Activated CD8-positive, alpha-beta memory T cell treated with anti-CD3 and anti-CD28 coated beads, Interleukin-2, amount 50 U/mL, for 1 hour (primary cell): ENCODE data around the gene PROC.
"Not testable (repeated sequence)": the region's sequence is repeated elsewhere in the genome, so short reads cannot be mapped to it uniquely, and the experiment has no call there.

Experiments used
- DNase-seq: peaks from one replicate; pipeline ENCODE4 v3.0.0-alpha.2; 2020; ENCODE audit errors: extremely low read depth

Gene PROC

GRCh38 chr2:127394492-127394891 is 23.7 kb upstream of the PROC start:
- no peak for DNase-seq

- no peak for DNase-seq
These were observed 20.5 kb upstream of the PROC start for GRCh38 chr2:127397568-127398238.

- DNase-seq: no peak
These were observed 20.0 kb upstream of the PROC start for GRCh38 chr2:127398239-127398590.

GRCh38 chr2:127400533-127400896 is 17.7 kb upstream of the PROC start:
- DNase-seq: no peak

DNA sequence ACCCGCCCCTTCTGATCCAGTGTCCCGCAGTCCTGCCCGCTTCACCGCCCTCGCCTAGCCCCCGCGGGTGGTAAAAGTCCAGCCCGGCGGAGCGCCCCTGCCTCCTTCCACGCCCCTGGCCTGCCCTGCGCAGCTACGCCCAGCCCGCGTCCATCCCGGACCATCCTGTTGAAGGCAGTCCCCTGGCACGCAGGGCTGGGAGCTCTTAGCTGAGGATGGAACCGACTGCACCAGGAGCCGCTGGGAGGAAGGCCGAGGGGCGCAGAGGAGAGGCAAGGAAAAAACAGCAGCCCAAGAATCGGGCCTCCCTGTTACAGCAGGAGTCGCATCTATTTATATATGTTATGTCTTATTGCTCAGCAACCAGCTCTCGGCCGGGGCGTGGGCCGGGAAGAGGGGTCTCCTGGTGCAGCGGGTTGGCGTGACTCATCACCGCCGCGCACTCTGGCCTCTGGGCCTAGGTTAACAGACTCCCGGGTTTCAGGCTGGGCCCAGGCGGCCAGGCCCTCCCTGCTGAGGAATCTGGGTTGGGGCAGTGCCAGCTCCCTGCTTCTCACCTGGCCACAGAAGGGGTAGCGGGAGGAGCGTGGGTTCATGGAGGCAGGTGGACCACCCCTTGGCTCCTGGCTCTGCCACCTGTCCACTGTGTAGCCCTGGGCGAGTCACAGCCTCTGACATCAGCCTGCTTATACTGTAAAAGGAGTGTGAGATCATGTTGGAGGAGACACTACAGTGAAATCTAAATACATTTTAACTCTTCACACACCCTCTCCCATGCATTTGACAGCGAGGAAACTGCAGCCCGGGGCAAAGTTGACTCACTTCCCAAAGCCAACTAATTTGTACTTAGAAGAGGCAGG is 17.1 kb upstream of the PROC start:
- no peak for DNase-seq

- DNase-seq: no peak
These were observed 16.2 kb upstream of the PROC start for GRCh38 chr2:127401757-127402695.

- no peak for DNase-seq
These were observed 14.8 kb upstream of the PROC start for GRCh38 chr2:127403460-127403859.

DNA sequence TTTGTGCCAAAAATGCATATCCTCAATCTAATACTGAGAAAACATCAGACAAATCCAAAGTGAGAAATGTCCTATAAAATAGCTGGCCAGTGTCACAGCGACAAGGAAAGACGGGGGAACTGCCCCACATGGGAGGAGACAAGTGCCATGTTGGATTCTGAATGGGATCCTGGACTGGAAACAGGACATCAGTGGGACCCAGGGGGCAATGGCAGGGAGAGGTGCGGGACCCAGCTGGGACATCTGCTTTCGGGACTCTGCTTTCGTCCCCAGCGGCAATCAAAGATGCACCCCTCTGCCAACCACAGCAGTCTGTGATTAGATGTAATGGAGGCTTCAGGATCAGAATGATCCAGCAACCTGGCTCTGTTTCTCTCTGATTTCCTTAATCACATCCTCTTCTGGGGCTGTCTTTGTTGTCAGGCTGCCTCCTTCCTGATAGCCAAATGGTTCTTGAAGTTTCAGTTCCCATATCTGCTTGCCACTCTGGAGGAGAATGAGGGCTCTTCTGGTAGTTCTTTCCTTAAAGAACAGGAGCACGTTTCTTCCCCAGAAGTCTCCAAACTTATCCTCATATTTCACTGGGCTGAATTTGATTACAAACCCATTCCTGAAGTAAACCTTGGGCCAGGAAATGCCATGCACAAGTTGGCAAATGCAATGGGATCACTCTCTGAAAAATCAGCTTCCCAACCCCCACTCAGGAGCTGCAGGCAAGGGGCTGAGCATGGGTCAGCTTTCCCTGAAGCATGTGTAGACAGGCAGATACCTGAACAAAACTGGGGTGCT is 13.6 kb upstream of the PROC start:
- DNase-seq: no peak

DNA sequence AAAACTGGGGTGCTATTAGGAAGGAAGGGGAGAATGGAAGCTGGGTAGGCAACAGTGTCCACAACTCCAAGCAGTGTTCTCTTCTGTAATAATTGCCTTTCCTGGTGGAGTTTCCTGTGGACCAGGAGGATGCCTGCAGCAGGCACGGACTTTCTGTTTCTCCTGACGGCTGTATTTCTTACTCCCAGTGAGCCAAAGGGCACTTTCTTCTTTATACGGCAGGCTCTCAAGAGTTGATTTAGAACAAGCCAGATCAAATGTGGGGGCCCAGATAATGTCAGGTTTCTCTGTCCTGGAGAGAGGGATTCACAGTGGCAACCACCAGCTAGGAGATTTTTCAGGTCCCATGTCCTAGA is 13.0 kb upstream of the PROC start:
- no peak for DNase-seq

DNA sequence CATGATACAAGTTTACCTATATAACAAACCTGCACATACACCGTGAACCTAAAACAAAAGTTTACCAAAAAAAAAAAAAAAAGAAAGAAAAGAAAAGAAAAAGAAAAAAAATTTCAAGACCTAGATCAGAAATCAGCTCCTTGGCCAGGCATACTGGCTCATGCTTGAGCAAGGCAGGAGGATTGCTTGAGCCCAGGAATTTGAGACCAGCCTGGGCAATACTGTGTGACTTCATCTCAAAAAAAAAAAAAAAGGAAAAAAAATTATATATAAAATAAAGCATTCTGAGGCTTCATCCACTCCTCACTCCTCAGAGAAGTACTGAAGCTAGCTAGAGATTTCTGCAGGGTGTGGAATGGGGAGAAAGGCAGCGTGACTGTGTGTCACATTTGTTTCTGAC is 11.8 kb upstream of the PROC start:
- DNase-seq: no peak

- no peak for DNase-seq
These were observed 11.1 kb upstream of the PROC start for GRCh38 chr2:127407091-127407490.

DNA sequence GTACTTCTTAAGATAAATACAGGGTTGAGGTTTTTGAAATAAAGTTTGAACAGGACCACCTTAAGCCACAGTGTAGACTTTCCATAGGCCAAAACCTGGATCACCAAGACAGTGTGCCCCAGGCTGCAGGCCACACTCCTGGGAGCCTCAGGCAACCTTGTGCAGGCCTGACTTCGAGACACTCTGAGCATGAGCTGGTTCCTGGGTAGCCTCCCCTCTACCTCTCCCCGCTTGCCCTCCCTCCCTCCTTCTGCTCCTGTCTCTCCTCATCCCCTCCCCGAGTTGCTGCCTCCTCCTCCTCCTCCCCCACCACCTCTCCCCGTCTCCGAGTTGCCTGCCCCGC is 10.6 kb upstream of the PROC start:
- DNase-seq: no peak

DNA sequence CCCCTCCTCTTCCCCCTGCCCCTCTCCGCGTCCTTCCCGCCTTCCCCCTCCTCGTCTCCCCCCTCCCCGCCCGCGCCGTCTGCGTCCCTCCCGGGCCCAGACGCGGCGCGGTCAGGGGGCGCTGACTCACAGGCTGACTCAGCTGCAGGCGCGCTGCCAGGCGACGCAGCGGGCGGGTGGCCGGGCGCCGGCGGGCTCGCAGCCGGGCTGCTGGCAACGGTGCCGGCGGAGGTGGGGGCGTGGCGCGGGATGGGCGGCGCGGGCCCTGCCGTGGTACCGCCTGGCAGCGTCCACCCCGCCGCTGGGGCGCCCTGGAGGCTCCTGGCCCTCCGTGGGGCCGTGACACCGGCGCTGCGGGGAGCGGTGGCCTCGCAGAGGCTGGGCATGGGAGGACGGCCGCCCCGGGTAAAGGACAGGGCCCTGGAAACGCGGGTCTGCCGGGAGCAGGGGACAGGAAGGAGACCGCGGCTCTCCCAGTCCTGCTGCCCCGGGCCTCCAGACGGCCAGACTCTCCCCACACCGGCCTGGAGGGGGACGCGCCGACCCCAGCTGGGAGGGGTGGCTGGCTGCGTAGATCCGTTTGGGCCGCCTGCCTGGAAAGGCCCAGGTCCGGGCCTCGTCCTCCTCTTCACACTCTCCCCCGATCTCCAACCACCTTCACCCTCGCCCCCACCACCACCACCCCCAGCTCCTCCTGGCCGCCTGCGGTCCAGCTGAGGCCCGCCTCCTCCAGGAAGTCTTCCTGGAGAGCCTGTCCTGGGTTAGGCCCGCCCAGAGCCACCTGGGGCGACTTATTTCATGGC is 10.0 kb upstream of the PROC start:
- peak; percentile 80 for DNase-seq

- no peak for DNase-seq
These were observed 9.5 kb upstream of the PROC start for GRCh38 chr2:127408807-127409099.

GRCh38 chr2:127409716-127410115 is 8.5 kb upstream of the PROC start:
- DNase-seq: not testable (repeated sequence)

DNA sequence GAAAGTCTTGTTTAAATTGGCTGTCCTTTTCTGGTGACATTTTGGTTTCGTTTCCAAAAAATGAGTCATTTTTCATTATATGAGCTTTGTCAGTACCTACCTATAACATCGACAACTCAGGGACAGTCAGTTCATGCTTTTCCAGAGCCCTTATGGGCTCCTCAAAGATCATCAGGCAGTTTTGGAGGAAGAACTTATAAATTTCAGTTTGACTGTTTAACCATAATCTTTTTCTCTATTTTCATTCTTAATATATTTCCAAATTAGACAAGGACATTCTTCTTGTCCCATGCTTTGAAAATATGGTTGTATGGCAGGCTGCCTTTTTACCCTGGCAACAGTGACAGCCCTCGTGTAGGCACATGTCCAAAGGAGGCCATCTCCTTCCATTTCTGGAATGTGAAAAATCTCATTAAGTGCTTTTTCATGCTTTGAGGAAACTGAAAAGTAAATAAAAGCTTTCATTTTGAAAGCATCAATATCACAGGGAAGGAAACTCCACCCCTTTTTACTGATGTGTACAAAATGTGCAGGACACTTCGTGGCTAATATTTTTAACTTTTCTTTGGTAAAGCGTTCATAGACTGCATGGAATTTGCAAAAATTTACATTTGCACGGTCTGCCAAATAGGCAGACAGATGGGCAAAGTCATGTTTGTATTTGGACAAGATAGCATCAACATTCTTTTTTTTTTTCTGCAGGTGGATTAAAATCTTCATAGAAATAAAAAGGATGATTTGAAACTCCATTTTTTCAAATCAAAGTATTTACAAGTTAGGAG is 7.2 kb upstream of the PROC start:
- no peak for DNase-seq

GRCh38 chr2:127411653-127412369 is 6.4 kb upstream of the PROC start:
- no peak for DNase-seq

GRCh38 chr2:127413200-127413599 is 5.0 kb upstream of the PROC start:
- DNase-seq: no peak

DNA sequence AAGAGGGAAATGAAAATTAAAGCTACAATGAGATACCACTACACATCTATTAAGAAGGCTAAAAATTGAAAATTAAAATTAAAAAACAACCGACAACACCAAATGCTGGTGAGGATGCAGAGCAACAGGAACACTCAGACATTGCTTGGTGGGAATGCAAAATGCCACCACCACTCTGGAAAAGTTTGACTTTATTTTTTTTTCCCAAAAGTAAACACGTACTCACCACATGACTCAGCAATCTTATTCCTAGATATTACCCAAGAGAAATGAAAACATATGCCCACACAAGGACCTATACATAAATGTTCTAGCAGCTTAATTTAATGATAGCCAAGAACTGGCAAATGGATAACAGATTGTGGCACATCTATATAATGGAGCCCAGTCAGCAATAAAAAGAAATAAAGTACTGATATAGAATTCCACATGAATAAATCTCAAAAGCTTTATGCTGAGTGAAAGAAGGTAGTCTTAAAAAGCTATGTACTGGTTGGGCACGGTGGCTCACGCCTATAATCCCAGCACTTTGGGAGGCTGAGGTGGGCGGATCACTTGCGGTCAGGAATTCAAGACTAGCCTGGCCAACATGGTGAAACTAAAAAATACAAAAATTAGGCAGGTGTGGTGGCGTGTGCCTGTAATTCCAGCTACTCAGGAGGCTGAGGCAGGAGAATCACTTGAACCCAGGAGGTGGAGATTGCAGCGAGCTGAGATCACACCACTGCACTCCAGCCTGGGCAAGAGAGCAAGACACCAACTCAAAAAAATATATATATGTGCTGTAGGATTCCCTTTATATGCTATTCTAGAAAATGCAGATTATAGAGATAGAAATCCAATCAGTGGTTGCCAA is 4.2 kb upstream of the PROC start:
- DNase-seq: no peak
